ENCODE data around the gene ATRNL1. TPM values are rescaled to one million over a fixed set of nuclear protein-coding genes. Genes with fewer than 3 reads are reported as not detected.

ATRNL1 gene
- total RNA-seq, 1 donor from 2014 or later, result 2.9 TPM

- no peaks in the 10 kb centered on the region for H3K9me3 ChIP-seq (replicated peaks)
- no peak overlapping the region for H3K4me3 ChIP-seq
- no peak for DNase-seq
- no peaks in the 10 kb centered on the region for H3K4me1 ChIP-seq
- H3K36me3 ChIP-seq, result no peaks in the 10 kb centered on the region
- intact Hi-C loops (cut with micrococcal nuclease), result loop anchor here (10.0 kb wide), 1 partner anchor 251 kb away; no protein-coding TSS in a partner anchor
- peaks cover 5% of the 10 kb centered on the region for H3K27me3 ChIP-seq (ENCODE audit: low read depth)
- no peak overlapping the region for H3K27ac ChIP-seq (replicated peaks)
- no peak for TF ChIP-seq CTCF (IDR thresholded peaks at IDR 0.05; ENCODE audit: borderline replicate concordance)
Observed at GRCh38 chr10:115125505-115125904, 32.3 kb downstream of the ATRNL1 start.

DNA sequence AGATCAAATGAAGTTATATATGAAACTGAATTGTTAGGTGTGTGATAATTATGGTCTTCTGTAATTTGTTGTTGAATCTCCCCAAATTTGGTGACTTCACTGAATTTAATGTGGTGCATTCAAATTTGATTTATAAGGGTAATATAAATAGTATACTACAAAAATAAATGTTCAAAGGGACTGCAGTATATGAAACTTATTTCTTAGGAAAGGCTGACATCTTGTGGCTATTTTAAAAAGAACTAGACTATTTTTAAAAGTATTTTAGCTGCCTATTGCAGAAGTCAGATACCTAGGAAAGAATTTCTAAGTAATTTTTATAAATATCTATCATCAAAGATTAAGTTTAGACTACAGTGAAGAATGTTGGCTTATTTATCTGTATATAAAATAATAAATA is 36.6 kb downstream of the ATRNL1 start:
- Histone ChIP-seq H3K4me3 (no peak overlapping the region), H3K36me3 (no peaks in the 10 kb centered on the region), H3K4me1 (no peaks in the 10 kb centered on the region), H3K27ac (replicated peaks) (no peak overlapping the region), H3K9me3 (replicated peaks) (no peaks in the 10 kb centered on the region), H3K27me3 (ENCODE audit: low read depth) (no peaks in the 10 kb centered on the region)
- peak; percentile 51 for TF ChIP-seq CTCF (IDR thresholded peaks at IDR 0.05; ENCODE audit: borderline replicate concordance)
- DNase-seq, result no peak
- intact Hi-C loops (cut with micrococcal nuclease), result loop anchor here (10.0 kb wide), 1 partner anchor 255 kb away; no protein-coding TSS in a partner anchor

GRCh38 chr10:115136616-115137015 is 43.5 kb downstream of the ATRNL1 start:
- Histone ChIP-seq H3K4me3 (no peak overlapping the region), H3K9me3 (replicated peaks) (peaks cover 8% of the 10 kb centered on the region), H3K27me3 (ENCODE audit: low read depth) (no peaks in the 10 kb centered on the region), H3K4me1 (no peaks in the 10 kb centered on the region), H3K36me3 (no peaks in the 10 kb centered on the region), H3K27ac (replicated peaks) (no peak overlapping the region)
- no peak for TF ChIP-seq CTCF (IDR thresholded peaks at IDR 0.05; ENCODE audit: borderline replicate concordance)
- intact Hi-C loops (cut with micrococcal nuclease), result no loop called here
- DNase-seq, result no peak

GRCh38 chr10:115141254-115141653 is 48.1 kb downstream of the ATRNL1 start:
- no peaks in the 10 kb centered on the region for H3K36me3 ChIP-seq

GRCh38 chr10:115157357-115157756 is 64.2 kb downstream of the ATRNL1 start:
- intact Hi-C loops (cut with micrococcal nuclease), result no loop called here
- H3K36me3 ChIP-seq, result no peaks in the 10 kb centered on the region
- H3K27ac ChIP-seq (replicated peaks), result no peak overlapping the region
- no peak overlapping the region for H3K4me3 ChIP-seq
- no peaks in the 10 kb centered on the region for H3K4me1 ChIP-seq
- TF ChIP-seq CTCF (IDR thresholded peaks at IDR 0.05; ENCODE audit: borderline replicate concordance), result no peak
- peaks cover 15% of the 10 kb centered on the region for H3K27me3 ChIP-seq (ENCODE audit: low read depth)
- no peaks in the 10 kb centered on the region for H3K9me3 ChIP-seq (replicated peaks)
- no peak for DNase-seq

More at GRCh38 chr10:115141254-115141653, 48.1 kb downstream of the ATRNL1 start:
- intact Hi-C loops (cut with micrococcal nuclease), result no loop called here
- H3K27ac ChIP-seq (replicated peaks), result no peak overlapping the region
- DNase-seq, result no peak
- H3K9me3 ChIP-seq (replicated peaks), result peaks cover 7% of the 10 kb centered on the region
- peak; percentile 40 for TF ChIP-seq CTCF (IDR thresholded peaks at IDR 0.05; ENCODE audit: borderline replicate concordance)
- H3K4me1 ChIP-seq, result no peaks in the 10 kb centered on the region
- no peaks in the 10 kb centered on the region for H3K27me3 ChIP-seq (ENCODE audit: low read depth)
- no peak overlapping the region for H3K4me3 ChIP-seq

All from left ventricle myocardium inferior (tissue), 1 donor.